Hematopoietic multipotent progenitor cell treated with erythropoietin and hydrocortisone succinate and interleukin-3 and kit ligand, for 8 days (in vitro differentiated cells): Measurements from ENCODE around the gene PROCR.
"Not testable (repeated sequence)": the region's sequence is repeated elsewhere in the genome, so short reads cannot be mapped to it uniquely, and the experiment has no call there.

Source experiments
- DNase-seq: peaks from one replicate; pipeline ENCODE4 v3.0.0-alpha.2; 2015

The PROCR gene

DNA sequence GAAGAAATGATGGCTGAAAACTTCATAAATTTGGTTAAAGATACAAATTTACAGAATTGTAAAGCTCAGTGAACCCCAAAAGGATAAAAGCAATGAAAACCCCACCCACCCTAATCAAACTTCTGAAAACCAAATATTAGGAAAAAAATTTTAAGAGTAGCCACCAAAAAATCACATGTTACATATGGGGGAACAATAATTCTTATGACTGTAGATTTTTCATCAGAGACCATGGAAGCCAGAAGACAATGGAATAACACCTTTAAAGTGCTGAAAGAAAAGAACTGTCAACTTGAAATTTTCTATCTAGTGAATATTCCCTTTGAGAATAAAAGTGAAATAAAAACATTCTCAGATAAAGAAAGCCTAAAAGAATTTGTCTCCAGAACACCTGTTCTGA, 24.4 kb downstream of the PROCR start:
- peak; percentile 52 for DNase-seq

GRCh38 chr20:35199740-35200139, 27.9 kb downstream of the PROCR start:
- DNase-seq, result peak; percentile 51

GRCh38 chr20:35200267-35200666, 28.4 kb downstream of the PROCR start:
- peak; percentile 34 for DNase-seq

GRCh38 chr20:35201467-35201866, 29.6 kb downstream of the PROCR start:
- DNase-seq, result not testable (repeated sequence)

DNA sequence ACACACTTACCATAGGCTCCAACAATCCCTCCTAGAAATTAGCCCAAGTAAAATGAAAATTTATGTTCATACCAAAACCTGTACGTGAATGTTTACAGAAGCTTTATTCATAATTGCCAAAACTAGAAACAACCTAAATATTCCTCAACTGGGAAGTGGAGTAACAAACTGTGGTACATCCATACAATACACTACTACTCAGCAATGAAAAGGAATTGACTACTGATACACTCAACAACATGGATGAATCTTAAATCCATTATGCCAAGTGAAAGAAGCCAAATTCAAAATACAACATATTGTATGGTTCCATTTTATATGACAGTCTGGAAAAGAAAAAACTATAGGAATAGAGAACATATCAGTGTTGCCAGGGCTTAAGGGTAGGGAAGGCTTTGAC, 34.9 kb downstream of the PROCR start:
- no peak for DNase-seq

GRCh38 chr20:35207950-35208611, 36.2 kb downstream of the PROCR start:
- DNase-seq, result peak; percentile 89

GRCh38 chr20:35215066-35215956, 43.4 kb downstream of the PROCR start:
- DNase-seq, result peak; percentile 27

DNA sequence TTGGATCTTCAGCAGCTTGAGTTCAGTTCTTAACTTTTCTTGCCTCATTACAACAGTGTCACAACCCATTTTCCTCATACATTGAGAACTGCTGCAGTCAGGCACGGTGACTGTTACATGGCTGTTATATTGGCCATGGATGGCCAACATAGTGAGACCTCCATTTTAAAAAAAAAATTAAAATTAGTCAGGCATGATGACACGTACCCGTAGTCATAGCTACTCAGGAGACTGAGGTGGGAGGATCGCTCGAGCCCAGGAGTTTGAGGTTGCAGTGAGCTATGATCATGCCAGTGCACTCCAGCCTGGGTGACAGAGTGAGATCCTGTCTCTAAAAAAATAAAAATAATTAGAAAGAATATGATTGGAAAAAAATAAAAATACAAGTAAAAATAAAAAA, 44.7 kb downstream of the PROCR start:
- DNase-seq, result no peak

DNA sequence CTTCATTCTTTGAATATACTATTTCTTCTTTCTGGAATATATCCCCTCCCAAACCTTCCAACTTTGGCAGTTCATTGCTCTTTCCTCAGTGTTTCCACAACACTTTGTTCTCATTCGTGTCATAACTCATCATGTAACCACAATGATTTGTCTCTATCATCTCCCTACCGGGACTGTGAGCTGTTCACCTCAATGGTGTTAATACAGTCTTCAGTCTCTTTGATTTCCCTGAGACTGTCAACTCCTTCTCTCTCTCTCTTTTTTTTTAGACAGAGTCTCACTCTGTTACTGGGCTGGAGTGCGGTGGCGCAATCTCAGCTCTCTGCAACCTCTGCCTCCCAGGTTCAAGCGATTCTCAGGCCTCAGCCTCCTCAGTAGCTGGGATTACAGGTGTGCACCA, 52.1 kb downstream of the PROCR start:
- DNase-seq, result no peak

- no peak for DNase-seq
Measured at GRCh38 chr20:35224536-35224935, 52.7 kb downstream of the PROCR start.

DNA sequence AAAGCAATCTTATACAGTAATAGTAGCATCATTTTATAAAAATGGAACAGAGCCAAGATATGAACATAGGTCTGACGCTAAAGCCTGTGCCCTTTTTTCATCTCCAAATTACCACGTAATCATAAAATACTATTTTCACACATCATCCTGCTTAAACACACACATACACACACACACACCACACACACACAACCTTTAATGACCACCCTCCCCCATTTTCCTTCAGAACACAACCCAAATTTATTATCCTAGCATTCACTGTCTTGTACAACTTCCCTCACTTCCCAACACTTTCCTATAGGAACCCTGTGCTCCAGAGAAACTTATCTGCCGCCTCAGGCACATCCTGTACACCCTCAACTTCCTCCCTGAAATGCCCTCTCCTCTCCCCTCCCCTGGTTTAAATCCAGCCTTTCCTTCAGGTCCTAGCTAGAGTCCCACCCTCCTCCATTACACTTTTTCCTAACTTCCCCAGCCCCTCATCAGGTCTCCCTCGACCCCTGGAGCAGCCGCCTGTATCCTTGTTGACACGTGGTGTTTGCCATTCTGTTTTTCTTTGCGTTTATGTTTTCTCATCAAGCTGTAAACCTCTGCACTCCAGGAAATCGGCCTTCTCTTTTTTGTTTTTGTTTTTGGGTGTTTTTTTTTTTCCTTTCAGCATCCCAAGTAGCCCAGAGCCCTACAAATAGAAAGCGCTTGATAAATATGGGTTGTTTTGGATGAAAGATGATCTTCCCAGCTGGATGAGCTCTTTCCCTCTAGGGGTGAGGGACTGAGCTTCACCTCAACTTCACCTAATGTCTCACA, 53.6 kb downstream of the PROCR start:
- DNase-seq, result no peak

GRCh38 chr20:35226126-35226883, 54.4 kb downstream of the PROCR start, which contains the start of gene MMP24:
MMP24 (plus strand) TSS chr20:35226690; CDS start chr20:35226739, 49 bp downstream.
- no peak for DNase-seq
